ENCODE measurements around the gene TRAF7. TPM values are rescaled to one million over a fixed set of nuclear protein-coding genes. Genes with fewer than 3 reads are reported as not detected.

The TRAF7 gene
- total and polyA plus RNA-seq, 2 donors (not counting 1 experiment from before 2014, with no cell fraction given), result 46.1 to 50.9 TPM

DNA sequence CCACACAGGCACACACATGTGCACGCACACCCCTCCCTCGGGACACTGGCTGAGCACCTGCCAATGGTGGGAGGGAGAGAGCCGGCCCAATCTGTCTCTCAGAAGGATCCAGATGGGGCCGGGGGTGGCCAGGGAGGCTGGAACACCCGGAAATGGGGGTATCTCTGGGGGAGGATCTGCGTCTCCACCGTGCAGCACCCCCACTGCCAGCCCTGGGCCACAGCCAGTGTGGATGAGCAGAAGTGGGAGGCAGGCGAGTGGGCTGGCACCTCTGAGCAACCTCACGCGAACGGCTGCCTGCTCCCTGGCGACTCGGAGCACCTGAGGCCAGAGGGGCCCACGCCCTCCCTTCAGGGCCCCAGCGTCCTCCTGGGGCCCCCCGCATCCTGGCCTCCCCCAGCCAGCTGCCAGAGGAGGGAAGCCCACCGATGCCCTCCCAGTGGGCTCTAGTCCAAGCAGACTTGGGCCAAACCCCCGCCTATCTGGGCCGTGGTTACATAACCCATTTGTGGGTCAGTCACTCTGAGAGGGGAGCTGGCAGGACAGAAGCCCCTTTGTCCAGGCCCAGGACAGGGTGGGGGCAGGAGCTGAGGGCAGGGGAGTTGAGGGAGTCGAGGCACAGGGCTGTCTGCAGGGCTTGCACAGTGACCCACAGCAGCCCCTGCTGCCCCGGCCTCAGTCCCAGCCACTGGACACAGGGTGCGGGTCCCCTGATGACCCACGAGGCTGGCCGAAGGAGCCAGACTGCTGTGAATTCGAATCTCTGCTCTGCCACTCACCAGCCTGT is 35.3 kb downstream of the TRAF7 start:
- Histone ChIP-seq H3K4me3 (ENCODE audit: control extremely low read depth in 1 of 5, extremely low read depth in 1 of 5, insufficient read depth in 1 of 5, low read depth in 2 of 5, low read length in 4 of 5) (no peak overlapping the region), H3K9me3 (ENCODE audit: control extremely low read depth in 1 of 3, control insufficient read depth in 2 of 3, insufficient read depth in 1 of 3, low read length in 2 of 3) (peaks cover 0 to 6% (median 0%) of the 10 kb centered on the region in 3 donors), H3K36me3 (replicated peaks in 1 of 2; ENCODE audit: control extremely low read depth in 1 of 2, control insufficient read depth in 1 of 2, extremely low read depth in 1 of 2, insufficient read depth in 2 of 2, low read length in 1 of 2) (no peaks in the 10 kb centered on the region), H3K4me1 (ENCODE audit: control insufficient read depth in 2 of 2, insufficient read depth in 2 of 2, low read length in 2 of 2) (peaks cover 11 to 14% of the 10 kb centered on the region in 2 donors), H3K9ac (ENCODE audit: low read length) (no peak overlapping the region), H3K27ac (ENCODE audit: low read length in 2 of 2) (no peak overlapping the region), H2AFZ (ENCODE audit: insufficient read depth, low read depth, low read length, poor library complexity, severe bottlenecking) (no peak overlapping the region), H3K27me3 (replicated peaks in 1 of 4; ENCODE audit: control extremely low read depth in 1 of 4, control insufficient read depth in 3 of 4, insufficient read depth in 4 of 4, low read length in 3 of 4) (peaks cover 0 to 25% (median 13%) of the 10 kb centered on the region in 4 experiments), H3K4me2 (replicated peaks; ENCODE audit: low read depth, low read length, poor library complexity, severe bottlenecking) (no peak overlapping the region), H4K20me1 (ENCODE audit: control insufficient read depth, insufficient read depth, low read length, poor library complexity, severe bottlenecking) (no peaks in the 10 kb centered on the region), H3K79me2 (ENCODE audit: control insufficient read depth, insufficient read depth, low read length) (no peaks in the 10 kb centered on the region)
- ChIA-PET POLR2A (no interaction called here), CTCF (no interaction called here)
- no peak for DNase-seq
- Mint-ChIP-seq H3K27me3 (peaks cover 12% of the 10 kb centered on the region), H3K4me1 (peaks cover 7% of the 10 kb centered on the region), H3K27ac (no peak overlapping the region), H3K9me3 (ENCODE audit: insufficient read depth) (no peaks in the 10 kb centered on the region), H3K4me3 (no peak overlapping the region)
- ATAC-seq (ENCODE audit: low read depth), result no peak
- TF ChIP-seq, protein P1, sequence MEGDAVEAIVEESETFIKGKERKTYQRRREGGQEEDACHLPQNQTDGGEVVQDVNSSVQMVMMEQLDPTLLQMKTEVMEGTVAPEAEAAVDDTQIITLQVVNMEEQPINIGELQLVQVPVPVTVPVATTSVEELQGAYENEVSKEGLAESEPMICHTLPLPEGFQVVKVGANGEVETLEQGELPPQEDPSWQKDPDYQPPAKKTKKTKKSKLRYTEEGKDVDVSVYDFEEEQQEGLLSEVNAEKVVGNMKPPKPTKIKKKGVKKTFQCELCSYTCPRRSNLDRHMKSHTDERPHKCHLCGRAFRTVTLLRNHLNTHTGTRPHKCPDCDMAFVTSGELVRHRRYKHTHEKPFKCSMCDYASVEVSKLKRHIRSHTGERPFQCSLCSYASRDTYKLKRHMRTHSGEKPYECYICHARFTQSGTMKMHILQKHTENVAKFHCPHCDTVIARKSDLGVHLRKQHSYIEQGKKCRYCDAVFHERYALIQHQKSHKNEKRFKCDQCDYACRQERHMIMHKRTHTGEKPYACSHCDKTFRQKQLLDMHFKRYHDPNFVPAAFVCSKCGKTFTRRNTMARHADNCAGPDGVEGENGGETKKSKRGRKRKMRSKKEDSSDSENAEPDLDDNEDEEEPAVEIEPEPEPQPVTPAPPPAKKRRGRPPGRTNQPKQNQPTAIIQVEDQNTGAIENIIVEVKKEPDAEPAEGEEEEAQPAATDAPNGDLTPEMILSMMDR (IDR thresholded peaks at IDR 0.05), result no peak
- TF ChIP-seq EZH2 (IDR thresholded peaks at IDR 0.05; ENCODE audit: borderline replicate concordance, insufficient read depth, low read depth, low read length, poor library complexity, severe bottlenecking), result no peak
- intact Hi-C loops (cut with micrococcal nuclease), result loop anchor here (10.0 kb wide), 2 partner anchors 154 to 414 kb away; partner anchors contain the start of gene ABCA3
- WGBS (ENCODE audit: insufficient coverage), result 76% methylated on average over 25 of the region's 25 CpGs

DNA sequence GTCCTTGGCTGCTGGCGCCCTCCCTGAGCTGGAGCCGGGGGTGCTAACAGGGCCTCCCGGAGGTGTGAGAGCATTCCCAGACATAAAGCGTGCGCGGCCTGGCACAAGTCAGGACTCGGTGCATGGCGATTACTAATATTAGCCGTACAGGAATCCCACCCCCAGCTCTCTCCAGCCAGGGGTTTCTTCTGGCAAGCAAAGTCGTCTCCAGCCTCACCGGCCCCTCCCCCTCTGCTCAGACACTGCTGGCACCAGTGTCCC is 35.8 kb downstream of the TRAF7 start:
- TF ChIP-seq EZH2 (IDR thresholded peaks at IDR 0.05; ENCODE audit: borderline replicate concordance, insufficient read depth, low read depth, low read length, poor library complexity, severe bottlenecking), result no peak
- TF ChIP-seq, protein P1 (IDR thresholded peaks at IDR 0.05), result no peak
- no peak for DNase-seq
- H3K27ac ChIP-seq (ENCODE audit: low read length in 2 of 2), result no peak overlapping the region
- no peaks in the 10 kb centered on the region for H3K79me2 ChIP-seq (ENCODE audit: control insufficient read depth, insufficient read depth, low read length)
- no peaks in the 10 kb centered on the region for H3K36me3 ChIP-seq (replicated peaks in 1 of 2; ENCODE audit: control extremely low read depth in 1 of 2, control insufficient read depth in 1 of 2, extremely low read depth in 1 of 2, insufficient read depth in 2 of 2, low read length in 1 of 2)
- Mint-ChIP-seq H3K27me3 (peaks cover 12% of the 10 kb centered on the region), H3K4me3 (no peak overlapping the region), H3K4me1 (peaks cover 7% of the 10 kb centered on the region), H3K9me3 (ENCODE audit: insufficient read depth) (no peaks in the 10 kb centered on the region), H3K27ac (no peak overlapping the region)
- no peak overlapping the region for H3K9ac ChIP-seq (ENCODE audit: low read length)
- POLR2A ChIA-PET, result no interaction called here
- H3K4me1 ChIP-seq (ENCODE audit: control insufficient read depth in 2 of 2, insufficient read depth in 2 of 2, low read length in 2 of 2), result peaks cover 12 to 15% of the 10 kb centered on the region in 2 donors
- no peak overlapping the region for H3K4me3 ChIP-seq (ENCODE audit: control extremely low read depth in 1 of 5, extremely low read depth in 1 of 5, insufficient read depth in 1 of 5, low read depth in 2 of 5, low read length in 4 of 5)
- H2AFZ ChIP-seq (ENCODE audit: insufficient read depth, low read depth, low read length, poor library complexity, severe bottlenecking), result no peak overlapping the region
- no peak for ATAC-seq (ENCODE audit: low read depth)
- H3K27me3 ChIP-seq (replicated peaks in 1 of 4; ENCODE audit: control extremely low read depth in 1 of 4, control insufficient read depth in 3 of 4, insufficient read depth in 4 of 4, low read length in 3 of 4), result peaks cover 0 to 27% (median 13%) of the 10 kb centered on the region in 4 experiments
- H3K4me2 ChIP-seq (replicated peaks; ENCODE audit: low read depth, low read length, poor library complexity, severe bottlenecking), result no peak overlapping the region
- peaks cover 0 to 6% (median 0%) of the 10 kb centered on the region in 3 donors for H3K9me3 ChIP-seq (ENCODE audit: control extremely low read depth in 1 of 3, control insufficient read depth in 2 of 3, insufficient read depth in 1 of 3, low read length in 2 of 3)
- WGBS (ENCODE audit: insufficient coverage), result 93% methylated on average over 11 of the region's 11 CpGs
- intact Hi-C loops (cut with micrococcal nuclease), result loop anchor here (10.0 kb wide), 2 partner anchors 153 to 413 kb away; partner anchors contain the start of gene ABCA3
- H4K20me1 ChIP-seq (ENCODE audit: control insufficient read depth, insufficient read depth, low read length, poor library complexity, severe bottlenecking), result no peaks in the 10 kb centered on the region
- CTCF ChIA-PET, result no interaction called here
